ENCODE measurements around the gene STH. TPM values are rescaled to one million over a fixed set of nuclear protein-coding genes. Genes with fewer than 3 reads are reported as not detected.
"Not testable (repeated sequence)": the region's sequence is repeated elsewhere in the genome, so short reads cannot be mapped to it uniquely, and the experiment has no call there.

Gene STH
- total RNA-seq, 1 donor from 2014 or later: not detected

GRCh38 chr17:46013502-46014165, 14.6 kb downstream of the STH start:
- H3K9ac ChIP-seq: no peak overlapping the region

DNA sequence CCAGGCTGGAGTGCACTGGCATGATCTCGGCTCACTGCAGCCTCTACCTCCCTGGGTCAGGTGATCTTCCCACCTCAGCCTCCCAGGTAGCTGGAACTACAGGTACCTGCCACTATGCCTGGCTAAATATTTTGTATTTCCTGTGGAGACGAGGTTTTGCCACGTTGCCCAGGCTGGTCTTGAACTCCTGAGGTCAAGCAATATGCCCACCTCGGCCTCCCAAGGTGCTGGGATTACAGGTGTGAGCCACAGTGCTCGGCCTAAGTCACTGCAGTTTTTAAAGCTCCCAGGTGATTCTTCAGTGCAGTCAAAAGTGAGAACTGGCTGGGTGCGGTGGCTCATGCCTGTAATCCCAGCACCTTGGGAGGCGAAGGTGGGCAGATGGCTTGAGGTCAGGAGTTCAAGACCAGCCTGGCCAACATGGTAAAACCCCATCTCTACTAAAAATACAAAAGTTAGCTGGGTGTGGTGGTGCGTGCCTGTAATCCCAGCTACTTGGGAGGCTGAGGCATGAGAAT, 20.4 kb downstream of the STH start:
- not testable (repeated sequence) for H3K9ac ChIP-seq; H3K27me3 Mint-ChIP-seq (ENCODE audit: insufficient read depth, low read depth); H3K4me3 Mint-ChIP-seq; H3K4me1 ChIP-seq; H3K27ac Mint-ChIP-seq; H3K27me3 ChIP-seq; H3K9me3 Mint-ChIP-seq; H3K36me3 ChIP-seq; H4K20me1 ChIP-seq (ENCODE audit: low read depth); H3K4me3 ChIP-seq; H3K9me3 ChIP-seq (ENCODE audit: low read depth); H2AFZ ChIP-seq (replicated peaks); H3K79me2 ChIP-seq (ENCODE audit: low read depth); H3F3A ChIP-seq (ENCODE audit: low read depth); H3K27ac ChIP-seq; H3K4me2 ChIP-seq; DNase-seq (ENCODE audit: low spot score)
- H3K36me3 Mint-ChIP-seq: peaks cover 12% of the 10 kb centered on the region
- peaks cover 12% of the 10 kb centered on the region for H3K4me1 Mint-ChIP-seq

More at GRCh38 chr17:46013502-46014165, 14.6 kb downstream of the STH start:
- no peak overlapping the region for H3K27ac ChIP-seq
- H3K4me3 ChIP-seq: no peak overlapping the region
- peak overlapping the region; percentile 31 for H3K4me2 ChIP-seq
- peaks cover 19% of the 10 kb centered on the region for H3K4me1 Mint-ChIP-seq
- H3K4me3 Mint-ChIP-seq: no peak overlapping the region
- H3K36me3 ChIP-seq: no peaks in the 10 kb centered on the region
- no peaks in the 10 kb centered on the region for H3K9me3 Mint-ChIP-seq
- no peaks in the 10 kb centered on the region for H3K36me3 Mint-ChIP-seq
- H3K79me2 ChIP-seq (ENCODE audit: low read depth): no peaks in the 10 kb centered on the region
- peak overlapping the region; percentile 65 for H3K27ac Mint-ChIP-seq
- no peaks in the 10 kb centered on the region for H3K27me3 ChIP-seq
- TF ChIP-seq CTCF (IDR thresholded peaks at IDR 0.05) (no peak), EZH2phosphoT487 (IDR thresholded peaks at IDR 0.05) (no peak), EZH2 (IDR thresholded peaks at IDR 0.05) (no peak)
- peaks cover 5% of the 10 kb centered on the region for H3F3A ChIP-seq (ENCODE audit: low read depth)
- peak; percentile 40 for DNase-seq (ENCODE audit: low spot score)
- peaks cover 3% of the 10 kb centered on the region for H3K27me3 Mint-ChIP-seq (ENCODE audit: insufficient read depth, low read depth)
- peaks cover 15% of the 10 kb centered on the region for H3K4me1 ChIP-seq
- H2AFZ ChIP-seq (replicated peaks): no peak overlapping the region
- no peaks in the 10 kb centered on the region for H4K20me1 ChIP-seq (ENCODE audit: low read depth)
- no peaks in the 10 kb centered on the region for H3K9me3 ChIP-seq (ENCODE audit: low read depth)

DNA sequence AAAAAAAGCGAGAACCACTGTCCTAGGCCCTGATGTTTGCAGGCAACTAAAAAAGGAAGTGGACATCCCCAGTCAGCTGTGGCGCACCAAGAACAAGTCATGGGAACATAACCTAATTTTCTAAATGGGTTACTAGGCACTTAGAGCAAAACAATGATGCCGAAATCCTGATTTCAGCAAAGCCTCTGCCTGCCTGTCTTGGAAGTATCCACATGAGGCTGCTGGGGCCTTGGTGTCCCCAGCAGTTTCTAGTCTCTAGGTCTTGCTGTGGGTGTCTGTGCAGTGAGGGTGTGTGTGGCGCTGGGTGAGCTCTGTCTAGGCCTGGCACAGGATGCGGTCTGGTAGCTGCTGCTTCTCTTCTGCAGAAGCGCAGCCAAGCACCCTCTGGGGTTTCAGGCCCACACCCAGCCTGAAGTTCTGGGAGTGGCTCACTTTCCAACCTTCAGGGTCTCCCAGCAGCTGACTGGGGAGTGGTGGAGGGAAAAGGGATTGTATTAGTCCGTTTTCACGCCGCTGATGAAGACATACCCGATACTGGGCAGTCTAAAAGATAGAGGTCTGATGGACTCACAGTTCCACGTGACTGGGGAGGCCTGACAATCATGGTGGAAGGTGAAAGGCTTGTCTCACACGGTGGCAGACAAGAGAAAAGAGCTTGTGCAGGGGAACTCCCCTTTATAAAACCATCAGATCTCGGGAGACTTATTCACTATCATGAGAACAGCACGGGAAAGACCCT, 21.1 kb downstream of the STH start:
- no peak overlapping the region for H3K4me3 Mint-ChIP-seq
- no peak for TF ChIP-seq EZH2phosphoT487 (IDR thresholded peaks at IDR 0.05)
- TF ChIP-seq CTCF (IDR thresholded peaks at IDR 0.05): no peak
- no peak for TF ChIP-seq EZH2 (IDR thresholded peaks at IDR 0.05)
- DNase-seq (ENCODE audit: low spot score): no peak

GRCh38 chr17:46020998-46021397, 21.9 kb downstream of the STH start:
- no peaks in the 10 kb centered on the region for H3K27me3 ChIP-seq
- Mint-ChIP-seq H3K9me3 (no peaks in the 10 kb centered on the region), H3K4me3 (no peak overlapping the region), H3K27me3 (ENCODE audit: insufficient read depth, low read depth) (peaks cover 6% of the 10 kb centered on the region), H3K27ac (no peak overlapping the region), H3K36me3 (peaks cover 12% of the 10 kb centered on the region), H3K4me1 (peaks cover 22% of the 10 kb centered on the region)
- H4K20me1 ChIP-seq (ENCODE audit: low read depth): peaks cover 6% of the 10 kb centered on the region
- no peak for TF ChIP-seq CTCF (IDR thresholded peaks at IDR 0.05)
- TF ChIP-seq EZH2 (IDR thresholded peaks at IDR 0.05): no peak
- no peak for TF ChIP-seq EZH2phosphoT487 (IDR thresholded peaks at IDR 0.05)
- no peak overlapping the region for H3K4me3 ChIP-seq
- H3K27ac ChIP-seq: no peak overlapping the region
- no peak overlapping the region for H3K9ac ChIP-seq
- H3K4me1 ChIP-seq: peaks cover 5% of the 10 kb centered on the region
- no peaks in the 10 kb centered on the region for H3K9me3 ChIP-seq (ENCODE audit: low read depth)
- no peak overlapping the region for H2AFZ ChIP-seq (replicated peaks)
- no peaks in the 10 kb centered on the region for H3F3A ChIP-seq (ENCODE audit: low read depth)
- H3K79me2 ChIP-seq (ENCODE audit: low read depth): no peaks in the 10 kb centered on the region
- DNase-seq (ENCODE audit: low spot score): no peak
- no peak overlapping the region for H3K4me2 ChIP-seq
- no peaks in the 10 kb centered on the region for H3K36me3 ChIP-seq

More for the DNA sequence above, 21.1 kb downstream of the STH start:
- Mint-ChIP-seq H3K4me1 (peaks cover 14% of the 10 kb centered on the region), H3K27ac (no peak overlapping the region), H3K9me3 (no peaks in the 10 kb centered on the region), H3K36me3 (peaks cover 12% of the 10 kb centered on the region), H3K27me3 (ENCODE audit: insufficient read depth, low read depth) (peaks cover 6% of the 10 kb centered on the region)
- no peaks in the 10 kb centered on the region for H3K27me3 ChIP-seq
- H2AFZ ChIP-seq (replicated peaks): no peak overlapping the region
- H4K20me1 ChIP-seq (ENCODE audit: low read depth): no peaks in the 10 kb centered on the region
- no peak overlapping the region for H3K9ac ChIP-seq
- H3K4me3 ChIP-seq: no peak overlapping the region
- H3K9me3 ChIP-seq (ENCODE audit: low read depth): no peaks in the 10 kb centered on the region
- no peaks in the 10 kb centered on the region for H3K79me2 ChIP-seq (ENCODE audit: low read depth)
- no peak overlapping the region for H3K4me2 ChIP-seq
- no peaks in the 10 kb centered on the region for H3K36me3 ChIP-seq
- H3K27ac ChIP-seq: no peak overlapping the region
- H3F3A ChIP-seq (ENCODE audit: low read depth): no peaks in the 10 kb centered on the region
- peaks cover 5% of the 10 kb centered on the region for H3K4me1 ChIP-seq

- H3K9me3 ChIP-seq (ENCODE audit: low read depth); H3K27me3 ChIP-seq; H3F3A ChIP-seq (ENCODE audit: low read depth); H3K27ac ChIP-seq; H3K4me2 ChIP-seq; DNase-seq (ENCODE audit: low spot score); H3K4me3 ChIP-seq; H3K9ac ChIP-seq; H3K9me3 Mint-ChIP-seq; H3K36me3 ChIP-seq; H3K4me3 Mint-ChIP-seq; H3K27me3 Mint-ChIP-seq (ENCODE audit: insufficient read depth, low read depth); H3K79me2 ChIP-seq (ENCODE audit: low read depth); H2AFZ ChIP-seq (replicated peaks): not testable (repeated sequence)
- H3K36me3 Mint-ChIP-seq: peaks cover 15% of the 10 kb centered on the region
- H3K27ac Mint-ChIP-seq: peak overlapping the region; percentile 78
- H3K4me1 ChIP-seq: peaks cover 17% of the 10 kb centered on the region
- peaks cover 21% of the 10 kb centered on the region for H4K20me1 ChIP-seq (ENCODE audit: low read depth)
- peaks cover 24% of the 10 kb centered on the region for H3K4me1 Mint-ChIP-seq
These were observed 24.3 kb downstream of the STH start for GRCh38 chr17:46023366-46023765.

Data from neural progenitor cell (in vitro differentiated cells).